NCI-H1417 treated with DMSO at 0.1 percent for 48 hours (cell line): ENCODE data around the gene GIT2.
"Not testable (repeated sequence)": the region's sequence is repeated elsewhere in the genome, so short reads cannot be mapped to it uniquely, and the experiment has no call there.

ENCODE experiments used
- DNase-seq: peaks from one replicate; lab custom pipeline; 2025; lab: John Stamatoyannopoulos, UW

Gene GIT2

GRCh38 chr12:110004598-110004997 lies 8.4 kb upstream of the GIT2 start:
- DNase-seq, result no peak

- DNase-seq, result no peak
Observed at GRCh38 chr12:110002676-110003515, 6.7 kb upstream of the GIT2 start.

GRCh38 chr12:110001596-110001995 lies 5.4 kb upstream of the GIT2 start:
- no peak for DNase-seq

GRCh38 chr12:109999983-110000505 lies 3.9 kb upstream of the GIT2 start:
- no peak for DNase-seq

GRCh38 chr12:109999649-109999971 lies 3.4 kb upstream of the GIT2 start:
- DNase-seq, result no peak

- peak; percentile 78 for DNase-seq
Observed at GRCh38 chr12:109998904-109999648, 2.9 kb upstream of the GIT2 start, which contains the start of gene ANKRD13A. Gene ANKRD13A, plus strand, starts transcription at chr12:109999430. Its CDS starts 259 bp downstream, at chr12:109999689.

- no peak for DNase-seq
Observed at GRCh38 chr12:109998241-109998903, 2.2 kb upstream of the GIT2 start.

- no peak for DNase-seq
Observed at GRCh38 chr12:109997393-109997792, 1.2 kb upstream of the GIT2 start.

- DNase-seq, result no peak
Observed at GRCh38 chr12:109996483-109996853, 300 bp upstream of the GIT2 start.

GRCh38 chr12:109995361-109995685 lies 845 bp downstream of the GIT2 start:
- DNase-seq, result no peak

GRCh38 chr12:109994401-109995175 lies 1.6 kb downstream of the GIT2 start:
- no peak for DNase-seq

- DNase-seq, result no peak
Observed at GRCh38 chr12:109993091-109993490, 3.1 kb downstream of the GIT2 start.

- DNase-seq, result no peak
Observed at GRCh38 chr12:109991586-109991985, 4.6 kb downstream of the GIT2 start.

GRCh38 chr12:109989380-109989779 lies 6.8 kb downstream of the GIT2 start:
- no peak for DNase-seq

GRCh38 chr12:109988903-109989302 lies 7.3 kb downstream of the GIT2 start:
- no peak for DNase-seq

- no peak for DNase-seq
Observed at GRCh38 chr12:109988274-109988673, 7.9 kb downstream of the GIT2 start.

- no peak for DNase-seq
Observed at GRCh38 chr12:109987615-109988014, 8.6 kb downstream of the GIT2 start.

GRCh38 chr12:109986236-109986635 lies 9.9 kb downstream of the GIT2 start:
- not testable (repeated sequence) for DNase-seq

GRCh38 chr12:109983432-109984142 lies 12.6 kb downstream of the GIT2 start:
- no peak for DNase-seq

- no peak for DNase-seq
Observed at GRCh38 chr12:109982210-109982609, 14.0 kb downstream of the GIT2 start.

GRCh38 chr12:109981311-109981710 lies 14.9 kb downstream of the GIT2 start:
- DNase-seq, result no peak
